ENCODE measurements around the gene ZNF384.

The ZNF384 gene

DNA sequence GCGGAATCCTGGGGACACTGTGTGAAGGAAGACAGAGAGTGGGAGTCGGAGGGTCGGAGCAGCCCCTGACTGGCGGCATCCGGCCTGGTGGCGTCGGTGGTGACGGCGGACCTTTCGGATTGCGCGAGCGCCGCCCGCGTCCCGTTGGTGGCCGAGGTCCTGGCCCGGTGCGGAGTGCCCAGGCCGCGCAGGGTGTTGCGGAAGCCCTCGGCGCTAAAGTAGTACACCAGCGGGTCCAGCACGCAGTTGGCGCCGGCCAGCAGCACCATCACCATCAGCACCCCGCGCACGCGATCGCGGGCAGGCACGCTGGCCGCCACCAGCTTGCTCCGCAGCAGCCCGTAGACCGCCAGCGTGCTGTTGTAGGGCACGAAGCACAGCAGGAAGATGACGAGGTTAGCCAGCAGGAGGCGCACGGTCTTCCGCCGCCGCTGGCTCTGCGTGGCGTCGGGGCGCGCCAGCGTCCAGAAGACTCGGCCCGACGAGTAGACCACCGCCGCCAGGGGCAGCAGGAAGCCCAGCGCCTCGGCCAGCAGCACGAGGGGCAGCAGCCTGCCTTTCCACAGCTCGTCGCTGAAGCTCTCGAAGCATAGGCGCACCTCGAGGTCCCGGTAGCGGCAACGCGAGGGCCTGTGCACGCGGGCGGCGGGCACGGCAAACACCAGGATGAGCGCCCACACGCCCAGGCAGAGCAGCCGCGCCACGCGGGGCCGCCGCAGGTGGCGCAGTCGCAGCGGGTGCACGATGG, 68.9 kb downstream of the ZNF384 start:
- peak; percentile 21 for DNase-seq

DNA sequence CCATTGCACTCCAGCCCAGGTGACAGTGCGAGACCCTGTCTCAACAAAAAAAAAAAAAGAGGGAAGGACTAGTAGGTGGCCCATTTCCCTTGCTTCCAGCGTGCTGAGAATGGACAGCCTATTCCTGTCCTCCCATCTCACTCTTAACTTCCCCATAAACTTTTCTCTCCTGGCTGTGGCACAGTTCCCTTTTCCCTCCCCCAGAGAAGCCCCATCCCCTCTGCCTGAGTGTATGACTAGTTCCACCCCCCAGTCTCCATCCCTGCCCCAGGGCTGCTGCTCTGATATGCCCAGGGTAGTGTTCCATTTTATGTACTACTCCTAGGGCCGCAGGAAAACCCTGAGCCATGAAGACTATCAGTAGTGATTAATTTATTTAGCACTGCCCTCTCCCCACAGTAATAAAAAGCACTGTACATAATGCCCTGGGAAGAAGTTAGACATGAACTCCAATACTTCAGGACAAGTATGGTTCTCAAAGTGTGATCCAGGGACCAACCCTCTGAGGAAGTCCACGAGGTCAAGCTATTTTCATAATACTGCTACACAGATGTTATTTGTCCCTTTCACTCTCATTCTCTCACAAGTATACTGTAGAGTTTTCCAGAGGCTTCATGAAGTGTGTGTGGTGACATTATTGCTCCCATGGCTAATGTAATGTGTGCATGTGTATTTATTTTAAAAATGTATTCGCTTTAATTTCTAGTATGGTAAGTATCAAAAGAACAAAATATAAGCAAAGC, 70.5 kb downstream of the ZNF384 start:
- DNase-seq: no peak
